Activated B cell treated with CpG ODN at 0.5 μM for 24 hours (primary cell): ENCODE measurements around the gene DTYMK. TPM values are rescaled to one million over a fixed set of nuclear protein-coding genes. Genes with fewer than 3 reads are reported as not detected.

ENCODE experiments used
- ATAC-seq: fragments of 200-7000 bp; cut with Tn5 transposase; one replicate; pipeline ENCODE4 v1.10.0; 2021; ENCODE audit warnings: low read depth, mild to moderate bottlenecking, moderate library complexity
- CTCF ChIA-PET: fragments of 350-600 bp; sonication (Branson Sonifier 250); formaldehyde crosslinking; loops from one replicate; lab custom pipeline; 2021; ENCODE audit warnings: antibody characterized with exemption; lab: Charles Lee
- POLR2A ChIA-PET: fragments of 350-600 bp; sonication (Branson Sonifier 250); formaldehyde crosslinking; loops from one replicate; lab custom pipeline; 2021; ENCODE audit warnings: antibody characterized with exemption; lab: Charles Lee
- DNase-seq: peaks from one replicate; pipeline ENCODE4 v3.0.0; 2022
- H3K27ac Mint-ChIP-seq: one replicate; pipeline ENCODE4 v1.8.0; 2020; ENCODE audit warnings: mixed read lengths
- H3K27me3 Mint-ChIP-seq: one replicate; pipeline ENCODE4 v1.8.0; 2021; ENCODE audit warnings: mixed read lengths
- H3K36me3 Mint-ChIP-seq: one replicate; pipeline ENCODE4 v1.8.0; 2021; ENCODE audit warnings: low read depth, mixed read lengths
- H3K4me1 Mint-ChIP-seq: one replicate; pipeline ENCODE4 v1.8.0; 2021; ENCODE audit warnings: mixed read lengths
- H3K4me3 Mint-ChIP-seq: one replicate; pipeline ENCODE4 v1.8.0; 2020; ENCODE audit warnings: mild to moderate bottlenecking, mixed read lengths
- H3K9me3 Mint-ChIP-seq: one replicate; pipeline ENCODE4 v1.8.0; 2020; ENCODE audit warnings: mixed read lengths
- CTCF ChIP-seq: fragments of 200-600 bp; IDR thresholded peaks from one replicate; pipeline ENCODE4 v1.8.0; 2022; ENCODE audit warnings: antibody characterized with exemption, mild to moderate bottlenecking
- intact Hi-C: fragments of 100-400 bp; cut with micrococcal nuclease; formaldehyde crosslinking; loops from one replicate; pipeline ENCODE4 v1.15.1; 2024
- total RNA-seq: library from RNA; stranded (reverse); gene quantifications from 2 replicates; pipeline ENCODE4 v1.2.3, GENCODE V29; 2022

The DTYMK gene
- total RNA-seq, 1 donor from 2014 or later, result 34.7 TPM

- peaks cover 32% of the 10 kb centered on the region for H3K36me3 Mint-ChIP-seq
- H3K9me3 Mint-ChIP-seq, result no peaks in the 10 kb centered on the region
- intact Hi-C loops, result loop anchor here (5.0 kb wide), 1 partner anchor 332 kb away; the partner anchor contains the start of gene FARP2
- H3K27me3 Mint-ChIP-seq, result no peaks in the 10 kb centered on the region
- peaks cover 27% of the 10 kb centered on the region for H3K4me1 Mint-ChIP-seq
- ChIA-PET CTCF (interaction anchor here (0.8 kb wide), 1 partner anchor 189 kb away, joined by 3 read pairs; no protein-coding TSS in a partner anchor), POLR2A (interaction anchor here (3.5 kb wide), 1 partner anchor 11 kb away, joined by 117 read pairs; the partner anchor contains the start of gene ING5)
- H3K4me3 Mint-ChIP-seq, result no peak overlapping the region
- ATAC-seq, result no peak
- TF ChIP-seq CTCF, result no peak
- H3K27ac Mint-ChIP-seq, result no peak overlapping the region
- no peak for DNase-seq
These were observed 2.7 kb upstream of the DTYMK start for GRCh38 chr2:241689306-241689705.

- DNase-seq (no peak), ATAC-seq (no peak)
- Mint-ChIP-seq H3K9me3 (no peaks in the 10 kb centered on the region), H3K4me3 (peak overlapping the region; percentile 80), H3K27me3 (no peaks in the 10 kb centered on the region), H3K36me3 (peaks cover 32% of the 10 kb centered on the region), H3K27ac (peak overlapping the region; percentile 24), H3K4me1 (peaks cover 28% of the 10 kb centered on the region)
- ChIA-PET CTCF (interaction anchor here (1.0 to 1.2 kb wide), 2 partner anchors 16 to 192 kb away, joined by 3 to 12 read pairs; partner anchors contain the start of gene ING5), POLR2A (interaction anchor here (0.5 to 3.5 kb wide), 14 partner anchors 14 to 370 kb away, joined by 3 to 117 read pairs (median 4); partner anchors contain the start of genes ATG4B, D2HGDH, HDLBP and ING5)
- intact Hi-C loops, result loop anchor here (1.0 to 5.0 kb wide), 6 partner anchors 16 to 329 kb away; partner anchors contain the start of genes ATG4B, D2HGDH, FARP2 and ING5
- no peak for TF ChIP-seq CTCF
These were observed 328 bp downstream of the DTYMK start for GRCh38 chr2:241686324-241686649.

- Mint-ChIP-seq H3K27me3 (no peaks in the 10 kb centered on the region), H3K36me3 (peaks cover 55% of the 10 kb centered on the region), H3K27ac (no peak overlapping the region), H3K9me3 (no peaks in the 10 kb centered on the region), H3K4me1 (peaks cover 8% of the 10 kb centered on the region), H3K4me3 (no peak overlapping the region)
- DNase-seq, result no peak
- ChIA-PET POLR2A (no interaction called here), CTCF (no interaction called here)
- intact Hi-C loops, result no loop called here
- TF ChIP-seq CTCF, result no peak
- ATAC-seq, result no peak
These were observed 5.6 kb downstream of the DTYMK start for GRCh38 chr2:241680827-241681599.

GRCh38 chr2:241680044-241680443 is 6.6 kb downstream of the DTYMK start:
- Mint-ChIP-seq H3K9me3 (no peaks in the 10 kb centered on the region), H3K4me3 (no peak overlapping the region), H3K27me3 (no peaks in the 10 kb centered on the region), H3K4me1 (peaks cover 2% of the 10 kb centered on the region), H3K36me3 (peaks cover 59% of the 10 kb centered on the region), H3K27ac (no peak overlapping the region)
- intact Hi-C loops, result no loop called here
- ChIA-PET CTCF (no interaction called here), POLR2A (no interaction called here)
- DNase-seq (no peak), ATAC-seq (no peak)
- no peak for TF ChIP-seq CTCF

GRCh38 chr2:241678784-241679540 is 7.7 kb downstream of the DTYMK start:
- Mint-ChIP-seq H3K36me3 (peaks cover 57% of the 10 kb centered on the region), H3K4me3 (no peak overlapping the region), H3K9me3 (no peaks in the 10 kb centered on the region), H3K4me1 (no peaks in the 10 kb centered on the region), H3K27me3 (no peaks in the 10 kb centered on the region), H3K27ac (no peak overlapping the region)
- ChIA-PET POLR2A (no interaction called here), CTCF (no interaction called here)
- no peak for TF ChIP-seq CTCF
- ATAC-seq (no peak), DNase-seq (no peak)
- intact Hi-C loops, result no loop called here
